ENCODE data around the gene FLT3LG. TPM values are rescaled to one million over a fixed set of nuclear protein-coding genes. Genes with fewer than 3 reads are reported as not detected.

FLT3LG gene, protein sequence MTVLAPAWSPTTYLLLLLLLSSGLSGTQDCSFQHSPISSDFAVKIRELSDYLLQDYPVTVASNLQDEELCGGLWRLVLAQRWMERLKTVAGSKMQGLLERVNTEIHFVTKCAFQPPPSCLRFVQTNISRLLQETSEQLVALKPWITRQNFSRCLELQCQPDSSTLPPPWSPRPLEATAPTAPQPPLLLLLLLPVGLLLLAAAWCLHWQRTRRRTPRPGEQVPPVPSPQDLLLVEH
- total RNA-seq: 1.3 and 2.0 TPM in 2 replicates

DNA sequence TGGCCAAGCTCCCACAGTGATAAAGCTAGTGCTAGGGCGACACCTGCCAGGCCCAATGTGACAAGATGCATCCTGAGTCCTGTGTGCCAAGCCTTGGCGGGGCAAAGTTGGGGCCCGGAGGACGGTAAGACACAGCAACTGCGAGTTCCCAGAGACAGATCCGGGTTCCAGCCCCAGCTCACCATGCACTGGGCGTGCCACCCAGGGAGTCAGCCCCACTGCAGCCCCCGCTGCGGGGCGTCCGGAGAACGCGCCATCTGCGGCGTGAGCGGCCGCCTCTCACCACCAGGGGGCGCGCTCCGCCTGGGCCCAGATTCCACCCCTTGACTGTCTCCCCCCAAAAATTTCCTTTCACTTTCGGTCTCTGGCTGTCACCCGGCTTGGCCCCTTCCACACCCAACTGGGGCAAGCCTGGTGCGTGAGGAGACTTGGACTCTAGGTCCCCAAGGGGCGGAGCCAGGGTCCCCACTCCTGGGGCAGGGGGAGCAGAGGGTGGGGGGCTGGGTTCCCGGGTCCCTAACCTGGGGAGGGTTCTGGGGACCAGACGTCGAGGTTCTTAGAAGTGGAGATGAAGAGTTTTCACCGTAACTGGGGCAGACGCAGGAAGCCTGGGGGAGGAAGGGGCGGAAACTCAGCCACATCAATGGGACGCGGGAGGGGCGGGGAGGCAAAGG, at the start of gene FLT3LG:
Gene FLT3LG, plus strand, starts transcription at position 348 of the 674 bp plus-strand sequence. CDS start 425 bp downstream, outside the sequence.

DNA sequence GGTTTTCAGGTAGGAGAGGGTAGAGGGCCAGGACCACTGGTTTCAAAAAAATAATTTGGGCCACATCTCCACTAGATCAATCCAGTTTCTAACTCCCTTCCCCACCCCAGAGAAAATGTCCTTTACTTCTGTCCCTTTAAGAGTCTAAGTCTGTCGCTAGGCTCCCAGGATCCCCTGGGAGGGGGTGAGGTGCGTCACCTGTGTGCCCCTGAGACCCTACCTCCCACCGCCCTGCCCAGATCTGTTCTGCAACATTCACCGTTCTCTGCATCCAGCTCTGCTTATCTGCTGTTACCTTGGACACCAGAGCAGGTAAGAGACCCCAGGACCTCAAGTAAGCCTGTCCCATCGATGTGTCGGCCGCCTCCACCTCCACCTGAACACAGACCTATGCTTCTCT, 48.8 kb upstream of the FLT3LG start, which contains the start of gene GFY:
Gene GFY, plus strand, starts transcription at position 211 of the 400 bp plus-strand sequence. CDS start 1,043 bp downstream, outside the sequence.

DNA sequence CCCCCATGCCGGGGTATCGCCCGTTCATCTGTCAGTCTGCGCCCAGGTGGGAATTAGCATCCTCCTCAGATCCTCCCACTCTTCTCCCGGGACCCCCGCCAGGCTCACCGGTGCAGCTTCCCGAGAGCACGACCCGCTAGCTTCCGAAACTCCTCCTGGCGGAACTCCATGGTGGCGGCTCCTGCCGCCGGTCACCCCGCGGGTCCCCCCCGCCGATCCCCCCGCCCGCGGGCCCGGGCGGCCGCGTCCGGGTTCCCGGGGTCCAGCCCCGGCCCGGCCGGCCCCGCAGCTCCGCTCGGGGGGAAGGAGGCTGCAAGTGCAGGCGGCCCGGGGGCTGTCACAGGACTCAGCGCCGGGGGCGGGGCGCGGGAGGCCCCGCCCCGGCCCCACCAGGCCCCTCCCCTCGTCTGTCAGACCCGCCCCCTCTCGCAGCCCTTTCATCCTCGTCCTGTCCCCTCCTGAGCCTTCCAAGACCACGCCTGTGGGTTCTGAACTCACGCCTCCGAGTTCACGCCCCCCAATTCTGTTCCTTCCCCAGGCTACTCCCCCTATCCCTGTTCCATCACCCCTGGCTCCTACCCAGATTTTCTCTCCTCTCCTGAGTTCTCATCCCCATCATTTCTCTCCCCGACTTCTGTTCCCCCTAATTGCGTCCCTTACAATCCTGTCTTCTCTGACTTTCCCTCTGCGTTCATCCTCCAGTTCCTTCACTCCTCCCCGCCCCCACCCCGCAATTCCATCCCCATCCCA, 32.6 kb upstream of the FLT3LG start, which contains the start of gene SLC17A7:
Gene SLC17A7, minus strand, starts transcription at position 318 of the 750 bp plus-strand sequence. Its CDS starts 148 bp downstream, at position 170.

DNA sequence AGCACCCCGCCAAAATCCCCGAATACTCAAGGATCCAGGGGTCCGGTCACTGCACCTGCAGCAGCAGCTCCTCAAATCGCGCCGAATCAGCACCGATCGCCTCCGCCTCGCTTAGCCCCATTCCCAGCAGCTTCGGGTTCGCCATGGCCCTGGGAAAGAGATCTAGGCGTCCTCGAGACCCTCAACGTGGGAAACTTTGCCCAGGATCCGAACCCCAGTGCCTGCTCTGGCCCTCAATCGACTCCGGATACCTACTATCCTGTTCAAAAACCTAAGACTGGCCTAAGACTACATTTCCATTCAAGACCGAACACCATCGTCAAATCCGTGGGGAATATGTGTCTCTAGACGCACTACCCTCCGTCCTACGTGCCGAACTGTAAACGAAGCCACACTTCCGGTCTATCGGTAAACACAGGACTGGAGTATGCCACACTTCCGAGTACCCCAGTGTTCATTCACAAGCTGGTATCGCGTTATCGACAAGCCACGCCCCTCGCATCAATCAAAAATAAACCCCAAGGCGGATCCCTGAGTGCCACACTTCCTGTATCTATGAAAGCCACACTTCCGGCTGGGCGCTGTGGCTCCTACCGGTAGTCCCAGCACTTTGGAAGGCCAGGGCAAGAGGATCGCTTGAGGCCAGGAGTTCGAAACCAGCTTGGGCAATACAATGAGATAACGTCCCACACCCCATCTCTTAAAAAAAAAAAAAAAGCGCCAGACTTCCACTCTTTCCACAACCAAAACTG, 22.4 kb upstream of the FLT3LG start, which contains the start of gene PIH1D1:
Gene PIH1D1, minus strand, starts transcription at position 385 of the 752 bp plus-strand sequence. Its CDS starts 240 bp downstream, at position 145.

DNA sequence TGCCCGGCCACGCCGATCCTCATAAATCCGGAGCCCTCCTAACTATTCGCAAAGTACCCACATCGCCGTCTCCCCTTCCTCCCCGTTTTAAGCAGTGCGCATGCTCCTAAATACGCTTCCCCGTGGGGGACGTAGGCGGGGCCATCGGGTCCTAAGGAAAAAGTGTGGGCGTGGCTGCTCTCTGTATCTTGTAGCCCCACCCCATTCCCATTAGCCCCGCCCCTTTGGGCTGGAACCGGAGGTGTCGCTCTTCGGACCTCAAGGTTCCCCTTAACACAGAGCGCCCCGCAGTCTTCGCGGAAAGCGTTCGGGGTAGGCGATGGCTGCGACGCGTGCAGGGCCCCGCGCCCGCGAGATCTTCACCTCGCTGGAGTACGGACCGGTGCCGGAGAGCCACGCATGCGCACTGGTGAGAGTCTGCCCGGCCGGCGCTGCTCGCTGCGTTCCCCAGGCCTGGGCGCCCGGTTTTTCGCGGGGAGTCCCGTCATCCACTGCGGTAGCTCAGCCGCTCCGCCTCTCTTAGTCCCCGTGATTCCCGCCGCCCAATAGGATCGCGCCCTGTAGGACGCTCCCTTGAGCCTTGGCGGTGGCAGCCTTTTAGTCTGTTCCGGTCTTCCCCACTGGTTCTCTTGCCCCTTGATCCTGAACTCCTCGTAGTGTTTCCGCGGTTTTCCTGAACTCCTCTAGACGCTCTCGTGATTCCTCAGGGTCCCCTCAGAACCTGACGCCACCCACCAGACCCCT, 20.8 kb upstream of the FLT3LG start, which contains the start of gene ALDH16A1:
Gene ALDH16A1, plus strand, starts transcription at position 213 of the 744 bp plus-strand sequence. Its CDS starts 107 bp downstream, at position 320.

DNA sequence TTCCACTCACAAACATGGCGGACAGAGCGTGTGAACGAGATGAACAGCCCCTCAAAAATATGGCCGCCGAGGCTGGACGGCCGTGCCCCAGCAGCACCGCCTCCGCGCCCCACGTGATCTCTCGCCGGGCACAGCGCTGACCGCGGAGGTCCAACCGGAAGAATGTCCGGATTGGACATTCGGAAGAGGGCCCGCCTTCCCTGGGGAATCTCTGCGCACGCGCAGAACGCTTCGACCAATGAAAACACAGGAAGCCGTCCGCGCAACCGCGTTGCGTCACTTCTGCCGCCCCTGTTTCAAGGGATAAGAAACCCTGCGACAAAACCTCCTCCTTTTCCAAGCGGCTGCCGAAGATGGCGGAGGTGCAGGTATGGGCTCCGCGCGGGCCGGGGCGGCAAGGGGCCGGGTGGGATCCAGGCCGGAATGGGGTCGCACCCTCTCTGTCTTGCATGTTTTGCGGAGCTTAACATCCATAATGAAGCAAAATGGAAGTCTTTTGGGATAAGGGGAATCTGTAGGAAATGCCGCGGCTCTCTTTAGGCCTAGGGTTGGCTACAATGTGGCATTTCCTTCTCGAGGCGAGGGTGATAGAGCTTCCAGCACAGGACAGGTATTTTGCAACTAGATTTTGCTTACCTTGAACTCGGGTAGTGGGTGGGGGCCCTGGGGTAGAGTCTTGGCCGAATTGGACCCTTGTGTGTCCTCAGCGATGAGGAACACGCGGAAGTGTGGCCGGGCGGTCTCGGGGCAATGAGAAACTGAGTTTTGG, 13.4 kb downstream of the FLT3LG start, which contains the start of gene RPL13A:
Gene RPL13A, plus strand, starts transcription at position 332 of the 769 bp plus-strand sequence. Its CDS starts 22 bp downstream, at position 354.

Other genes with a start within 250 kb of the FLT3LG start
- under 0.01 and 0.63 TPM in 2 replicates for gene SLC6A16, start 149.0 kb upstream of the FLT3LG start, total RNA-seq
- not detected in 2 replicates for gene CD37, start 138.8 kb upstream of the FLT3LG start, total RNA-seq
- gene TEAD2, start 111.8 kb upstream of the FLT3LG start, total RNA-seq: 35.9 and 51.0 TPM in 2 replicates
- gene DKKL1, start 110.3 kb upstream of the FLT3LG start, total RNA-seq: 0.31 TPM in 1 of 2 replicates, not detected in the other
- not detected in 2 replicates for gene KASH5, start 86.0 kb upstream of the FLT3LG start, total RNA-seq
- gene PTH2, start 50.8 kb upstream of the FLT3LG start, total RNA-seq: not detected in 2 replicates
- not detected in 2 replicates for gene GFY, start 48.8 kb upstream of the FLT3LG start, total RNA-seq
- 0.16 and 0.19 TPM in 2 replicates for gene SLC17A7, start 32.7 kb upstream of the FLT3LG start, total RNA-seq
- gene PIH1D1, start 22.4 kb upstream of the FLT3LG start, total RNA-seq: 110 and 142 TPM in 2 replicates
- gene ALDH16A1, start 21.0 kb upstream of the FLT3LG start, total RNA-seq: 30.3 and 50.7 TPM in 2 replicates
- gene RPL13A, start 13.4 kb downstream of the FLT3LG start, total RNA-seq: 2,122 and 2,841 TPM in 2 replicates
- 2,665 and 3,458 TPM in 2 replicates for gene RPS11, start 22.2 kb downstream of the FLT3LG start, total RNA-seq
- gene FCGRT, start 38.4 kb downstream of the FLT3LG start, total RNA-seq: 60.9 and 92.8 TPM in 2 replicates
- gene RCN3, start 53.8 kb downstream of the FLT3LG start, total RNA-seq: 10.5 and 15.2 TPM in 2 replicates
- gene NOSIP, start 106.3 kb downstream of the FLT3LG start, total RNA-seq: 126 and 136 TPM in 2 replicates
- 2.6 and 3.7 TPM in 2 replicates for gene PRRG2, start 107.1 kb downstream of the FLT3LG start, total RNA-seq
- 2.3 and 4.5 TPM in 2 replicates for gene PRR12, start 117.0 kb downstream of the FLT3LG start, total RNA-seq
- 22.3 and 30.3 TPM in 2 replicates for gene RRAS, start 165.9 kb downstream of the FLT3LG start, total RNA-seq
- gene SCAF1, start 168.0 kb downstream of the FLT3LG start, total RNA-seq: 8.3 and 20.1 TPM in 2 replicates
- 65.2 and 71.7 TPM in 2 replicates for gene IRF3, start 191.6 kb downstream of the FLT3LG start, total RNA-seq
- 4.5 and 7.0 TPM in 2 replicates for gene BCL2L12, start 191.7 kb downstream of the FLT3LG start, total RNA-seq
- 400 and 451 TPM in 2 replicates for gene PRMT1, start 203.1 kb downstream of the FLT3LG start, total RNA-seq
- 0.63 and 3.2 TPM in 2 replicates for gene ADM5, start 215.4 kb downstream of the FLT3LG start, total RNA-seq
- 22.8 and 24.9 TPM in 2 replicates for gene CPT1C, start 216.9 kb downstream of the FLT3LG start, total RNA-seq